Cardiac fibroblast (primary cell): ENCODE data around the gene KLHL17.
A peak's percentile ranks its signal among the peaks of the same experiment; 100 is the strongest.
"Not testable (repeated sequence)": the region's sequence is repeated elsewhere in the genome, so short reads cannot be mapped to it uniquely, and the experiment has no call there.

Experiments used
- DNase-seq, 2 donors: peaks; one replicate each; pipeline versions ENCODE4 v3.0.0 to v3.0.0-alpha.2; 2010; ENCODE audit warnings: low read depth in 2 of 2
- H3K4me3 ChIP-seq, 2 donors: replicated peaks in 1 of 2; 1 replicate in 1 of 2; 2 replicates in 1 of 2; pipeline ENCODE4 v1.5.1; 2011; ENCODE audit warnings: low read depth in 2 of 2, low read length in 2 of 2, mild to moderate bottlenecking in 2 of 2, moderate library complexity in 1 of 2
- TF ChIP-seq, protein P1 (sequence below): IDR thresholded peaks from one replicate; pipeline ENCODE4 v1.5.1; 2011; ENCODE audit warnings: low read depth, mild to moderate bottlenecking, low read length, inconsistent platforms

Gene KLHL17

GRCh38 chr1:983798-984475 is 23.6 kb downstream of the KLHL17 start:
- no peak for DNase-seq
- H3K4me3 ChIP-seq, result no peak overlapping the region
- TF ChIP-seq, protein P1, sequence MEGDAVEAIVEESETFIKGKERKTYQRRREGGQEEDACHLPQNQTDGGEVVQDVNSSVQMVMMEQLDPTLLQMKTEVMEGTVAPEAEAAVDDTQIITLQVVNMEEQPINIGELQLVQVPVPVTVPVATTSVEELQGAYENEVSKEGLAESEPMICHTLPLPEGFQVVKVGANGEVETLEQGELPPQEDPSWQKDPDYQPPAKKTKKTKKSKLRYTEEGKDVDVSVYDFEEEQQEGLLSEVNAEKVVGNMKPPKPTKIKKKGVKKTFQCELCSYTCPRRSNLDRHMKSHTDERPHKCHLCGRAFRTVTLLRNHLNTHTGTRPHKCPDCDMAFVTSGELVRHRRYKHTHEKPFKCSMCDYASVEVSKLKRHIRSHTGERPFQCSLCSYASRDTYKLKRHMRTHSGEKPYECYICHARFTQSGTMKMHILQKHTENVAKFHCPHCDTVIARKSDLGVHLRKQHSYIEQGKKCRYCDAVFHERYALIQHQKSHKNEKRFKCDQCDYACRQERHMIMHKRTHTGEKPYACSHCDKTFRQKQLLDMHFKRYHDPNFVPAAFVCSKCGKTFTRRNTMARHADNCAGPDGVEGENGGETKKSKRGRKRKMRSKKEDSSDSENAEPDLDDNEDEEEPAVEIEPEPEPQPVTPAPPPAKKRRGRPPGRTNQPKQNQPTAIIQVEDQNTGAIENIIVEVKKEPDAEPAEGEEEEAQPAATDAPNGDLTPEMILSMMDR, result peak; percentile 83

- TF ChIP-seq, protein P1, result no peak
- DNase-seq, result no peak
- H3K4me3 ChIP-seq, result no peak overlapping the region
These were observed 24.1 kb downstream of the KLHL17 start for GRCh38 chr1:984476-984814.

DNA sequence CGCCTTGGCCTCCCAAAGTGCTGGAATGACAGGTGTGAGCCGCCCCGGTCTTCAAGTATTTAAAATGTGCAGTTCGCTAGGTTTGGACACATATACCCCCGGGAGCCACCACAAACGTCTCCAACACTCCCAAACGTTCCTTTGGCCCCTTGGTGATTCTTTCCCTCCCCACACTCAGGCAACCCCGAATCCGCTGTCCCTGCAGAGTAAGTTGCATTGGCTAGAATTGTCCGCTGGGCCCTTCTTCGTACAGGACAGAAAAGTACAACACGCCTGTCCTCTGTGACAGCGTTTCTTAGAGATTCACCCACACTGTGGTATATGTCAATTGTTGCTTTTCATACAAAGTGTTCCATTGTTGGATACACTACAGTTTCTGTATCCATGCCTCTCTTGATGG is 24.7 kb downstream of the KLHL17 start:
- TF ChIP-seq, protein P1, result no peak
- no peak for DNase-seq
- no peak overlapping the region for H3K4me3 ChIP-seq

GRCh38 chr1:988061-988460 is 27.7 kb downstream of the KLHL17 start:
- not testable (repeated sequence) for H3K4me3 ChIP-seq, DNase-seq

DNA sequence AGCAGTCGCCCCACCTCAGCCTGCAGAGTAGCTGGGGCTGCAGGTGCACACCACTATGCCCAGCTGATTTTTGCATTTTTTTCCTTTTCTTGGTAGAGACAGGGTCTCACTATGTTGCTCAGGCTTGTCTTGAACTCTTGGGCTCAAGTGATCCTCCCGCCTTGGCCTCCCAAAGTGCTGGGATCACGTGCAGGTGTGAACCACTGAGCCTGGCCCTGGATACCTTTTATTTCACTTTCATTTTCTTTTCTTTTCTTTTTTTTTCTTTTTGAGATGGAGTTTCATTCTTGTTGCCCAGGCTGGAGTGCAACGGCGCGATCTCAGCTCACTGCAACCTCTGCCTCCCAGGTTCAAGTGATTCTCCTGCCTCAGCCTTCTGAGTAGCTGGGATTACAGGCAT is 30.9 kb downstream of the KLHL17 start:
- not testable (repeated sequence) for H3K4me3 ChIP-seq, DNase-seq

GRCh38 chr1:991895-992294 is 31.5 kb downstream of the KLHL17 start:
- DNase-seq, result no peak
- H3K4me3 ChIP-seq, result no peak overlapping the region
- TF ChIP-seq, protein P1, result no peak

- no peak for DNase-seq
- H3K4me3 ChIP-seq, result no peak overlapping the region
- TF ChIP-seq, protein P1, result no peak
These were observed 32.0 kb downstream of the KLHL17 start for GRCh38 chr1:992362-992761.

DNA sequence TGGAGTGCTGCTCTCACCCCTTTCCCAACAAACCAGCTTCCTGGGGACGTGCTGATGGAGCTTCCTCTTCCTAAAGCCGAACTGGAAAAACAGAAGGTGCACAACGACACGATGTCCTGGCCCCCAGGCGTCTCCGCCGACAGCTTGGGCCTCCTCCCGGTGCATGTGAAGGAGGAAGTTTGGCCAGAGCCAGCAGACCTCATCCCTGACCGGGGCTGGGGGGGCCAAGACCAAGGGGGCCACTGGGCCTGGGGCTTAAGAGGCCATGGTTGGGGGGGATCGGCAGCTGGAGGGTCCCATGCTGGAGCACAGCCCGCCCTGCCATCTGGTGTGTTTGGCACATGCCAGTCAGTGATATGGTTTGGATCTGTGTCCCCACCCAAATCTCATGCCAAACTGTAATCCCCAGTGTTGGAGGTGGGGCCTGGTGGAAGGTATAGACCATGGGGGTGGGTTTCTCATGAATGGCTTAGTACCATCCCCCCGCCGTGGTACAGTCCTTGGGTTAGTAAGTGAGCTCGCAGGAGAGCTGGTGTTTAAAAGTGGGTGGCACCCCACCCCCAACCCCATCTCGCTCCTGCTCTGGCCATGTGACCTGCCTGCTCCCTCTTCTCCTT is 33.1 kb downstream of the KLHL17 start:
- H3K4me3 ChIP-seq, result no peak overlapping the region
- DNase-seq, result no peak
- TF ChIP-seq, protein P1, result no peak

GRCh38 chr1:994546-994945 is 34.2 kb downstream of the KLHL17 start:
- H3K4me3 ChIP-seq, DNase-seq: not testable (repeated sequence)
